K562 (cell line): ENCODE results near the gene INHBE. TPM values are rescaled to one million over a fixed set of nuclear protein-coding genes. Genes with fewer than 3 reads are reported as not detected.
A peak's percentile ranks its signal among the peaks of the same experiment; 100 is the strongest.

Source experiments
- ATF7 ChIP-seq: fragments of 450-650 bp; IDR thresholded peaks from 2 replicates; pipeline ENCODE4 v1.7.1; 2014; ENCODE audit warnings: mild to moderate bottlenecking, moderate library complexity
- ELF4 ChIP-seq: fragments of 450-650 bp; formaldehyde crosslinking; IDR thresholded peaks from 2 replicates; pipeline ENCODE4 v1.4.0; 2022; ENCODE audit warnings: missing genetic modification characterization
- FOXM1 ChIP-seq, 2 experiments: fragments of 450-650 bp in 1 of 2; sonication (generic) in 1 of 2; formaldehyde crosslinking in 1 of 2; IDR thresholded peaks; 2 replicates each; pipeline versions ENCODE4 v1.6.1 to v1.9.0; 2017 to 2022; ENCODE audit warnings: low read depth in 2 of 2, mild to moderate bottlenecking in 2 of 2, missing genetic modification reagents in 1 of 2, moderate library complexity in 1 of 2
- HDAC1 ChIP-seq, 2 experiments: fragments of 450-650 bp; IDR thresholded peaks; 2 replicates each; pipeline ENCODE4 v1.6.1; 2016 to 2017; ENCODE audit warnings: inconsistent platforms in 1 of 2, mild to moderate bottlenecking in 1 of 2, moderate library complexity in 1 of 2
- ILF3 ChIP-seq: fragments of 450-650 bp; IDR thresholded peaks from 2 replicates; pipeline ENCODE4 v1.6.1; 2018; ENCODE audit warnings: antibody characterized with exemption, mild to moderate bottlenecking, moderate library complexity, borderline replicate concordance
- MCM5 ChIP-seq: fragments of 450-650 bp; IDR thresholded peaks from 2 replicates; pipeline ENCODE4 v1.6.1; 2016; ENCODE audit warnings: low read depth
- NFIC ChIP-seq: fragments of 450-650 bp; IDR thresholded peaks from 2 replicates; pipeline ENCODE4 v1.6.1; 2017; ENCODE audit warnings: mild to moderate bottlenecking, inconsistent platforms
- NR2C2 ChIP-seq, 2 experiments: fragments of 200-800 bp in 1 of 2; sonication (Bioruptor generic) in 1 of 2; sonication (generic) in 1 of 2; formaldehyde crosslinking in 1 of 2; IDR thresholded peaks; 2 replicates each; pipeline versions ENCODE4 v1.6.1 to v1.8.0; 2016 to 2022; ENCODE audit warnings: mild to moderate bottlenecking in 1 of 2, missing compliant biosample characterization in 1 of 2, missing genetic modification characterization in 1 of 2, missing genetic modification reagents in 1 of 2
- NRF1 ChIP-seq, 2 experiments: fragments of 450-650 bp; IDR thresholded peaks in 1 of 2; conservative IDR thresholded peaks in 1 of 2; 2 replicates each; pipeline ENCODE4 v1.6.1; 2014; ENCODE audit warnings: mild to moderate bottlenecking in 2 of 2
- POLR2H ChIP-seq: IDR thresholded peaks from 2 replicates; pipeline ENCODE4 v1.6.1; 2016; ENCODE audit warnings: missing genetic modification characterization, low read depth, mild to moderate bottlenecking, control low read depth, missing compliant biosample characterization, moderate library complexity
- POLR3G ChIP-seq: IDR thresholded peaks from 2 replicates; pipeline ENCODE4 v1.6.1; 2011; ENCODE audit not compliant: insufficient read length, insufficient replicate concordance; ENCODE audit errors: extremely low read depth
- STAT5B ChIP-seq: fragments of 250-450 bp; sonication (Bioruptor Pico); IDR thresholded peaks from 2 replicates; pipeline ENCODE4 v1.8.0; 2021; ENCODE audit warnings: mild to moderate bottlenecking, inconsistent platforms
- TARDBP ChIP-seq: fragments of 450-650 bp; IDR thresholded peaks from 2 replicates; pipeline ENCODE4 v1.6.1; 2016
- TFAP4 ChIP-seq: sonication (generic); formaldehyde crosslinking; IDR thresholded peaks from 2 replicates; pipeline ENCODE4 v1.8.0; 2022; ENCODE audit warnings: missing genetic modification reagents, mild to moderate bottlenecking, moderate library complexity, borderline replicate concordance
- ZBTB17 ChIP-seq: fragments of 450-650 bp; formaldehyde crosslinking; IDR thresholded peaks from 2 replicates; pipeline ENCODE4 v1.4.0; 2020; ENCODE audit warnings: mild to moderate bottlenecking
- ZBTB2 ChIP-seq: fragments of 450-650 bp; IDR thresholded peaks from 2 replicates; pipeline ENCODE4 v1.6.1; 2016; ENCODE audit warnings: antibody characterized with exemption
- ZFP1 ChIP-seq: fragments of 450-650 bp; formaldehyde crosslinking; IDR thresholded peaks from 2 replicates; pipeline ENCODE4 v1.4.0; 2020; ENCODE audit warnings: mild to moderate bottlenecking, mixed read lengths
- ZFP91 ChIP-seq: sonication (generic); formaldehyde crosslinking; IDR thresholded peaks from 2 replicates; pipeline ENCODE4 v1.8.0; 2022; ENCODE audit warnings: mild to moderate bottlenecking, missing genetic modification reagents
- ZNF239 ChIP-seq: fragments of 250-450 bp; sonication (Bioruptor Pico); IDR thresholded peaks from 2 replicates; pipeline ENCODE4 v1.4.0; 2020; ENCODE audit warnings: mild to moderate bottlenecking
- ZNF431 ChIP-seq: sonication (generic); formaldehyde crosslinking; IDR thresholded peaks from 2 replicates; pipeline ENCODE4 v1.8.0; 2022; ENCODE audit warnings: mild to moderate bottlenecking, missing genetic modification reagents
- ZNF583 ChIP-seq: fragments of 250-450 bp; sonication (Bioruptor Pico); IDR thresholded peaks from 2 replicates; pipeline ENCODE4 v1.4.0; 2020
- ZNF589 ChIP-seq: fragments of 200-800 bp; sonication (Bioruptor generic); IDR thresholded peaks from 2 replicates; pipeline ENCODE4 v1.6.1; 2016; ENCODE audit warnings: low read depth, missing genetic modification characterization, missing compliant biosample characterization
- polyA plus RNA-seq, 8 experiments: library from polyadenylated mRNA; depleted of rRNA in 4 of 8; stranded (reverse) in 5 of 8; unstranded in 3 of 8; fragments of >200 nt; fragmentation: Nextera tagmentation in 2 of 8; fragmentation: Illumina TruSeq in 1 of 8; extraction: Ambion mirVana in 2 of 8; extraction: Trizol in 1 of 8; gene quantifications; 2 replicates each; pipeline versions ENCODE4 v1.2.1 to v1.2.3, GENCODE V29; 2011 to 2014; ENCODE audit warnings: inconsistent platforms in 1 of 8, missing spikeins in 1 of 8
- total RNA-seq, 7 experiments: library from RNA; depleted of rRNA in 6 of 7; stranded (reverse); fragments of >200 nt in 6 of 7; fragmentation: Illumina TruSeq in 2 of 7; extraction: Trizol in 2 of 7; gene quantifications; 2 replicates each; pipeline versions ENCODE4 v1.2.1 to v1.2.3, GENCODE V29; 2011 to 2021; ENCODE audit warnings: low replicate concordance in 1 of 7
- TF ChIP-seq, protein P1 (sequence below): fragments of 450-650 bp; IDR thresholded peaks from 2 replicates; pipeline ENCODE4 v1.6.1; 2016; ENCODE audit warnings: low read depth, mild to moderate bottlenecking, moderate library complexity

INHBE gene
- total and polyA plus RNA-seq, 9 of the 15 experiments (the other 6 are each of a cell fraction or from before 2014, with no cell fraction given): 0.94 to 9.9 (median 7.3) TPM

DNA sequence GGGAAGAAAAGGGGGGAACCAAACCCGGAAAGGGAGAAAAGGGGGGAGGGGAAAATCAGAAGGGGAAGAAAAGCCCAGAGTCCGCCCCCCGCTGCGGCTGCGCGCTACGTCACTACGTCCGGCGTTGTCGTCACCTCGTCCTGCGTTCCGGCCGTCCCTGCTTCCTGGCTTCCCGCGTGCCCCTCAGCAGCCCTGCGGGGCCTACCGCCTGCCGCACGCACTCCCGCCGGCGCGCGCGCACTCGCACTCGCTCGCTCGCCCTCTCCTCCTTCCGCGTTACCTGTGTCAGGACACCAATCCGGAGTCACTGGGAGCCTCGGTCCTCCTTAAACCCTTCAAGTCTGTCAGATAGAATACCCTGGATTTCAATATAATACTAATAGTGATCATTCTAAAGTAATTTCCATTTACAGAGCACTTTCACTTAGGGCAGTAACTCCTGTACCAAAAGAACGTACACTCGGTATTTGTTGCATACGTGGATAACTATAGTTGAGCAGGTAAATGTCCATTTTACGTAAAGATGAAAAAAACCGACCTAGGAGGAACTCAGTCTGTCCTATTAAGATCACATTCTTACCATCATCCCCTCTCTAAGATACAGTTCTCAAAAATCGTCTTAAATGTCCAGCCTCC lies 24.1 kb upstream of the INHBE start, which contains the start of gene R3HDM2 (continued):
- TF ChIP-seq ZFP91 (CRISPR knock-in tag) (0 out of 2 replicates have a peak, but pooled peaks have one; percentile 76), ILF3 (no peak), NFIC (no peak), ZFP1 (CRISPR knock-in tag) (no peak), TFAP4 (CRISPR knock-in tag) (peak; percentile 83; the same call in 1 of the 2 replicates), ZBTB17 (CRISPR knock-in tag) (peak; percentile 25; the same call in 1 of the 2 replicates), NR2C2 (CRISPR knock-in tag; IDR thresholded peaks at IDR 0.05) (peak; percentile 88), NR2C2 (tag; IDR thresholded peaks at IDR 0.05) (peak; percentile 64; the same call in 1 of the 2 replicates), TARDBP (no peak), NRF1 (conservative IDR thresholded peaks at IDR 0.05 in 1 of 2, IDR thresholded peaks at IDR 0.05 in 1 of 2) (peak; percentile 93 to 95), STAT5B (CRISPR knock-in tag) (no peak), FOXM1 (IDR thresholded peaks at IDR 0.05; ENCODE audit: low read depth) (no peak), FOXM1 (CRISPR knock-in tag; IDR thresholded peaks at IDR 0.05; ENCODE audit: low read depth) (0 out of 2 replicates have a peak, but pooled peaks have one; percentile 49), MCM5 (no peak), ATF7 (peak; percentile 94), ZBTB2 (peak; percentile 96), ZNF589 (CRISPR knock-in tag) (peak; percentile 57; the same call in 1 of the 2 replicates), ELF4 (CRISPR knock-in tag) (peak; percentile 81; the same call in 1 of the 2 replicates), ZNF431 (CRISPR knock-in tag) (peak; percentile 95), POLR2H (tag) (peak; percentile 89), ZNF583 (CRISPR knock-in tag) (0 out of 2 replicates have a peak, but pooled peaks have one; percentile 18), ZNF239 (CRISPR knock-in tag) (0 out of 2 replicates have a peak, but pooled peaks have one; percentile 7), POLR3G (no peak), HDAC1 (IDR thresholded peaks at IDR 0.05) (peak in 1 of 2 experiments; percentile 73; a peak in 1 of 4 replicates)
- TF ChIP-seq, protein P1, sequence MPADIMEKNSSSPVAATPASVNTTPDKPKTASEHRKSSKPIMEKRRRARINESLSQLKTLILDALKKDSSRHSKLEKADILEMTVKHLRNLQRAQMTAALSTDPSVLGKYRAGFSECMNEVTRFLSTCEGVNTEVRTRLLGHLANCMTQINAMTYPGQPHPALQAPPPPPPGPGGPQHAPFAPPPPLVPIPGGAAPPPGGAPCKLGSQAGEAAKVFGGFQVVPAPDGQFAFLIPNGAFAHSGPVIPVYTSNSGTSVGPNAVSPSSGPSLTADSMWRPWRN: no peak
